ENCODE measurements around the gene SIVA1.
A peak's percentile ranks its signal among the peaks of the same experiment; 100 is the strongest.

Gene SIVA1

GRCh38 chr14:104797115-104798044 lies 44.4 kb downstream of the SIVA1 start:
- DNase-seq (ENCODE audit: low read depth in 2 of 2), result no peak

GRCh38 chr14:104798300-104799243 lies 45.6 kb downstream of the SIVA1 start:
- DNase-seq (ENCODE audit: low read depth in 2 of 2), result no peak

GRCh38 chr14:104799244-104800014 lies 46.5 kb downstream of the SIVA1 start:
- no peak for DNase-seq (ENCODE audit: low read depth in 2 of 2)

GRCh38 chr14:104800015-104800770 lies 47.2 kb downstream of the SIVA1 start:
- peak; percentile 64 to 74 for DNase-seq (ENCODE audit: low read depth in 2 of 2)

GRCh38 chr14:104800771-104801519 lies 48.0 kb downstream of the SIVA1 start, which contains the start of gene ZBTB42:
ZBTB42 (plus strand) TSS chr14:104801101; CDS start chr14:104801198, 97 bp downstream.
- DNase-seq (ENCODE audit: low read depth in 2 of 2), result peak; percentile 45 to 51

GRCh38 chr14:104801520-104802393 lies 48.8 kb downstream of the SIVA1 start:
- DNase-seq (ENCODE audit: low read depth in 2 of 2), result no peak

- DNase-seq (ENCODE audit: low read depth in 2 of 2), result no peak
Measured at GRCh38 chr14:104802394-104803184, 49.6 kb downstream of the SIVA1 start.

- DNase-seq (ENCODE audit: low read depth in 2 of 2), result no peak
Measured at GRCh38 chr14:104803280-104803911, 50.4 kb downstream of the SIVA1 start.

- DNase-seq (ENCODE audit: low read depth in 2 of 2), result no peak
Measured at GRCh38 chr14:104803912-104804410, 51.0 kb downstream of the SIVA1 start.

- no peak for DNase-seq (ENCODE audit: low read depth in 2 of 2)
Measured at GRCh38 chr14:104804481-104805325, 51.8 kb downstream of the SIVA1 start.

GRCh38 chr14:104805326-104805678 lies 52.4 kb downstream of the SIVA1 start:
- DNase-seq (ENCODE audit: low read depth in 2 of 2), result no peak

- no peak for DNase-seq (ENCODE audit: low read depth in 2 of 2)
Measured at GRCh38 chr14:104805941-104806624, 53.1 kb downstream of the SIVA1 start.

GRCh38 chr14:104806625-104807465 lies 53.9 kb downstream of the SIVA1 start:
- DNase-seq (ENCODE audit: low read depth in 2 of 2), result no peak

GRCh38 chr14:104808456-104808855 lies 55.5 kb downstream of the SIVA1 start:
- DNase-seq (ENCODE audit: low read depth in 2 of 2), result no peak
